Measurements from ENCODE around the gene CPT1B.

The CPT1B gene

DNA sequence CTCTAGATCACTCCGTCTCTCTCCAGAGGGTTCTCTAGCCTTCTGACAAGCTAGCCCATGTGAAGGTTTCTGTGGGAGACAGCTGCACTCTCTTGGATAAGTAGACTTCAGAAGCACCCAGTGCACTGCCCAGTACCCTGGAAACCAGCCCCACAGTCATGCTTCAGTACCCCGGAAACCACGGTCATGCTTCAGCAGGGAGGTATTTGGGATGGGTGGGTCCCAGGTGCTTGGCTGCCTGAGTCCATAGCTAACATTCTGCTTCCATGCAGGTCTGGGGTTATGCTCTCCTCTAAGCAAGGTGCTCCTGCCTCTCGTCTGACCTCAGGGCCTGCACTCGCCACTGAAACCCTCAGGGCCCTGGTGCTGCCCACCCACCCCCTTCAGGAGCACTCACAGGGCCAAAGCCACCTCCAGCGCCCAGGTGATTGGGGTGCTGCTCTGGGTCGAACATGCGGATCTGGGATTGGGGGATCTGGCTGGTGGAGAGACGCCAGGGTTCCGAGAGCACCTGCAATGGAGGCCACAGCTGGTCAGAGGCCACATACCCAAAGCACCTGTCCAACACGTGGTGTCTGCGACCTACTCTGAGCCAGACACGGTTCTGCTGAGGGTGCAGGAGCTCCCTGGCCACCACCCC lies 8.2 kb downstream of the CPT1B start:
- no peak for DNase-seq (ENCODE audit: low spot score)

DNA sequence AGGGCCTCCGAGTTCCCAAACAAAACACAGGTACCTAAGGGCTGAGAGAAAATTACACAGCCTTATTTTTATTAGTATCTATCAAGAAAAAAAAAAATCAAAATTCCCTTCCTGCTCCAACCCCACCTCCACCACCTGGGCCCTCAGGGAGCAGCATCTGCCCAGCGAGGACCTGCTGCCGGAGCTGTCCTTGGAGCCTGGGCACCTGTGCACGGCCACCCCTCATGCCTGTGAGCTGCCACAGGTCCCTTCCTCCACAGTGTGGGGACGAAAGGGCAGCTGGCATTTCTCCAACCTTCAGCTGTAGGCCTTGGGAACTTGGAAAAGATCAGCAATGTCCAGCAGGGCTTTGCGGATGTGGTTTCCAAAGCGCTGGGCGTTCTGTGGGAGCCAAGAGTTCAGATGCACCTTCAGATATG lies 9.2 kb downstream of the CPT1B start:
- no peak for DNase-seq (ENCODE audit: low spot score)

DNA sequence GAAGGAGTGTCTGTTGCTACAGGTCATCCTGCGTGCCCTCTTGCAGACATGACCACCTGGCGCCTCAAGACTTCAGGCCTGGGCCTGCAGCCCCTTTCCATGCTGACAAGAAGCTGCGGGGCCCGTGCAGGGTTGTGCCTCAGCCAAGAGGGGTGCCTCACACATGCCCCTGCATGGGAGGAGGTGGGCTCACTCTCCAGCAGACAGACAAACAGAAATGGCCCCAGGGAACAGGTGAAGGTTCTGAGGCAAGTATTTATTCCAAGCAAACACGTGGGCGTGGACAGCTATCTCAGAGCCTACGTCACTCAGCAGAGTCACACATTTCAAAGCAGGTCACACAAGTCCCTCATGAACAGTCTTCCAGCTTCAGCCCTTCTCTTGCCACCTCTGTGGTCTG lies 9.6 kb downstream of the CPT1B start:
- no peak for DNase-seq (ENCODE audit: low spot score)

DNA sequence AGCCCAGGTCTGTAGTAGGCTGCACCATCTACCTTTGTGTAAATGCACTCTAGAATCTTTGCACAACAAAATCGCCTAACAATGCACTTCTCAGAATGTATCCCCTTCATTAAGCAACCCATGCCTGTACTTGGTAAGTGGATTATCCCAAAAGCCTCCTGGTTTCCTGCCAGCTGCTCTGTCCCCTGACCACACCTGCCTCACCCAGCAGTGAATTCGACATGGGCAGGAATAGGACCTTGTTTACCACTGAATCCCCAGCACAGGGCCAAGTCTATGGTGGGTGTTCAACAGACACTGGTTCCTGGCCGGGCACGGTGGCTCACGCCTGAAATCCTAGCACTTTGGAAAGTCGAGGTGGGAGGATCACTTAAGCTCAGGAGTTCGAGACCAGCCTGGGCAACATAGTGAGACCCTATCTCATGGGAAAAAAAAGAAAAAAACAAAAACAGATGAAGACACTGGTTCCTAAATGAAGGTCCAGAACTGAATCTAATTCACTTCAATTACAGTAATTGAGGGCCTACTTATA lies 10.4 kb downstream of the CPT1B start:
- DNase-seq (ENCODE audit: low spot score) = no peak

DNA sequence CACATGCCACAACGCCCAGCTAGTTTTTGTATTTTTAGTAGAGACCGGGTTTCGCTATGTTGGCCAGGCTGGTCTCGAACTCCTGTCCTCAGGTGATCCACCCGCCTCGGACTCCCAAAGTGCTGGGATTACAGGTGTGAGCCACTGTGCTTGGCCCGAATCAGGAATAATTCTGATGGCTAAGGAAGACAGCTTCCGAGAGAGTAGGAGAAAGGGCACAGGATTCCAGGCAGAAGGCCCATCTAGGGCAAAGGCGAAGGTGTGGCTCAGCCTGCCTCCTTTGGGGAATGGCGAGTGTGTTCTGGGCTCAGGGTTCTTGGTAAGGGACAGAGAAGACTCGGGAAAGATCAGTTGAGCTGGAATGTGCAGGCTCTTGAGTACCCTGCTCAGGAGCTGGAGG lies 13.9 kb downstream of the CPT1B start:
- DNase-seq (ENCODE audit: low spot score) = no peak

DNA sequence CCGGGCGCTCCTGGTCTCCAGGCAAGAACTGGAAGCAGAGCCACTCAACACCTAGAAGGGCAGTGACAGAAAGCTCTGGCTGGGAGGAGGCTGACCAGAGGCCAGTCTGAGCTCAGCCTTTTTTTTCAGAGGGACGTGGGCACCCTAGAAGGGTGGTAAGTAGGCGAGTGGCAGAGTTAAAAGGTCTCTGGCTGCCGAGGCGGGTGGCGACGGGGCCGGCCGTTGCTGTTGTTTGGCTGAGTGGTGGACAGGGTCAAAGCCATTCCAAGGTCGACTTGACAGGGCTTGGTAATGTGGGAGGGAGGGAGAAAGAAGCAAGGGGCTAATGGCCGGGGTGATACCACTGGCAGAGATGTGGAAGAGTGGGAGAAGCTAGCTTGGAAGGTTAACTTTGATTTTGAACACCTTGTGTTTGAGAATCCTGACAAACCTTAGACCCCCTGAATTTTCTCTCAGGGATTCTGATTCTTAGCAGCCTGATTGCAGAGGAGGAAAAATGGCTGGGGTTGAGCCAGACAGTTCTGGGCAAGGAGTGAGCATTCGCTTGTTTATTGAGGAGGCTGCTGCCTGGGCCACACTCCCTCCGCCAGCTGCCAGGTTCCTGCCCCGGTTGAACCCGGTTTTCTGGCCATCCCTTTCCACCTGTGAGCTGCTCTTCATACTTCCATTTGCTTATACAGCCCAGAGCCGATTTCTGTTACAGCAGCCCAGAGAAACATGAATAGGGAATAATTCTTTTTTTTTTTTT lies 14.6 kb downstream of the CPT1B start:
- no peak for DNase-seq (ENCODE audit: low spot score)

DNA sequence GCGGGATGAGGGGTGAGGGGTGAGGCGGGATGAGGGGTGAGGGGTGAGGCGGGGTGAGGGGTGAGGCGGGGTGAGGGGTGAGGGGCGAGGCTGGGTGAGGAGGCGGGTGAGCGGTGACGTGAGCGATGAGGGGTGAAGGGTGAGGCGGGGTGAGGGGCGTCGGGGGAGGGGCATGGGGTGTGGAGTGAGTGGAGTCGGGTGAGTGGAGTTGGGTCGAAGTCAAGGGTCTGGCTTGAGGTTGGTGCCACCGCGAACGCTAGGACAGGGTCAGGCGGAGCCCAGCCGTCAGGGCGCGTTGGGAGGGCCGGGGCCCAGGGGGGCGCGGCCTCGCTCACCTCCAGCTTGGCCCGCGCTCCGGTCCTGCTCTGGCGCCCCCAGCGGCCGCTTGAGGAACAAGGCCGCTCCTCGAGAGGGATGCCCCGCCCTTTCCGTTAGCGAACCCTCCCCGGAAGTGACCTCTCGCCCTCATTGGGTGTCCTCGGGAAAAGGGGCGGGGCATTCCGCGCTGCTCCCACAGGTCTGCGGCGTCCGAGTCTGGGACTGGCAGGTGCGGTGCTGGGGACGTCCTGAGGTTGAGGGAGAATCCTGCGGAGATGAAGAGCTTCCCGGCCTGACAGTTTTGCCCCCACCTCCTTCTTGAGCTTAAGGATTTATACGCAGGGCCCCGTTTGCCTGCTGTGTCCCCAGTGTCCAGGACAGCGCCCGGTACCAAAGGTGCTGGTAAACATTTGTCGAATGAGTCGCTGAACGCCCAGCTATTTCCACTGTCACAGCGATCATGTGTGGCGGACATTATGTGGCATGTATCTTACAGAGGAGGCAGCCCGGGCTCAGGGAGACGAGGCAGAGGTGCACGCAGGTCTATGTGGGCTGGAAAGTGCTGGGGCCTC lies 15.5 kb downstream of the CPT1B start, which contains the start of gene SYCE3:
Gene SYCE3 (minus strand): TSS at position 397 of the 890 bp plus-strand sequence. CDS start 6,514 bp downstream, outside the sequence.
- peak; percentile 97 for DNase-seq (ENCODE audit: low spot score)

DNA sequence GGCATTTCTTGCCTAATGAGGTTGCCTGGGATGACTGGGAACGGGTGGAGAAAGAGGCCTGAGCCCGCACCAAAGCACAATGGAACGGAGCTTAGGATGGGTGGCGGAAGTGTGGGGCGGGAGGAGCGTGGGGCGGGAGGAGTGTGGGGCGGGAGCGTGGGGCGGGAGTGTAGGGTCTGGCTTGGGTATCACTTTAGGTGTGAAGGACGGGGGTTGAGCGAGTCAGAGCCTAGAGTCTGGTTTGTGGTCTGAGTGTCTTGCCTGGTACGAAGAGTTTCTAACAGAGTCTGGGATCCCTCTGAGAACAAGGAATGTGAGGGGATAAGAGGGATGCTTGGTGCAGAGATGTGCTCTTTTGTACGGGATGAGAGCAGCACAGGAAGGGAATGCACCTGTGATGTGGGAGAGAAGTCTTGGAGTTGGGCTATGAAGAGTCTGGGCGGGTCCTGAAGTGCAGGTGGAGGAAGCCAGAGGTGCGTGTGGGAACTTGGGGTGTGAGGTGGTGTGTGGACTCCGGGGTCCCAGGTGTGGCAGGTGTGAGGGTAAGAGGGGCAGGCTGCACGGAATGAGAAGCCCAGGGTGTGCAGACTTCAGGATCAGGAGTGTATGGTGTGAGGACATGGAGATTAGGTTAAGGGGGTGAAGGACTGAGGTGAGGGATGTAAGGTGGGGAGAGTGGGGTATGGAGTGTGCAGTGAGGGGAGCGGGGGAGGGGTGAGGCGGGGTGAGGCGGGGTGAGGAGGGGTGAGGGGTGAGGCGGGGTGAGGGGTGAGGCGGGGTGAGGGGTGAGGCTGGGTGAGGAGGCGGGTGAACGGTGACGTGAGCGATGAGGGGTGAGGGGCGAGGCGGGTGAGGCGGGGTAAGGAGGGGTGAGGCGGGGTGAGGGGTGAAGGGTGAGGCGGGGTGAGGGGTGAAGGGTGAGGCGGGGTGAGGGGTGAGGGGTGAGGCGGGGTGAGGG lies 16.5 kb downstream of the CPT1B start:
- no peak for DNase-seq (ENCODE audit: low spot score)

DNA sequence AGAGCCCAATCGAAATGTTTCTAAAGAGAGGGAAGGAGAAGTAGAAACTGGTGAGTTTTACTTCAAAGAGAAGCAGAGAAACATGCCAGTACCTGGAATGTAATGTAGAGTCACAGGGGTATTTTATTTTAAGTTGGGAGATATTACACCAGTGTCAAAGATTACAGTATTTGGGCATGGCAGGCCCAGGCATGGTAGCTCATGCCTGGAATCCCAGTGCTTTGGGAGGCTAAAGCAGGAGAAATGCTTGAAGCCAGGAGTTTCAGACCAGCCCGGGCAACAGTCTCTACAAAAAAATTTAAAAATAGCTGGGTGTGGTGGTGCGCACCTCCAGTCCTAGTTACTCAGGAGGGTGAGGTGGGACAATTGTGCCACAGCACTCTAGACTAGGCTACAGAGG lies 18.2 kb downstream of the CPT1B start:
- no peak for DNase-seq (ENCODE audit: low spot score)

DNA sequence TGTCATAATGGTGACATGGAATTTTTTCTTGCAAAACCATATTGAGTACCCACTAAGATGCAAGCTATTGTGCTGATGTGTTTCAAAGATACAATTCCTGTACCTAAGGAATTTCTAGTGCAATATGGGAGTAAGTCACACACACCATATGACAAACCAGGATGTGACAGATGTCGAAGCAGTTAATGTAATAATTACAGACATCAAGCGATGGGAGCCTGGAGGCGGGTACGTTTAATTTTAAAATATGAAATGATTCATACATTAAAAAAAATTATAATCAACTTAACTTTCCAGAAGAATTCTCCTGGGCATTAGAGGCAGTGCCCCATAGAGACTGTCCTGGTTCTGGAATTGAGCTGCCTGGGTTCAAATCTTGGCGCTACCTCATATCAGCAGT lies 21.5 kb downstream of the CPT1B start:
- DNase-seq (ENCODE audit: low spot score) = no peak

DNA sequence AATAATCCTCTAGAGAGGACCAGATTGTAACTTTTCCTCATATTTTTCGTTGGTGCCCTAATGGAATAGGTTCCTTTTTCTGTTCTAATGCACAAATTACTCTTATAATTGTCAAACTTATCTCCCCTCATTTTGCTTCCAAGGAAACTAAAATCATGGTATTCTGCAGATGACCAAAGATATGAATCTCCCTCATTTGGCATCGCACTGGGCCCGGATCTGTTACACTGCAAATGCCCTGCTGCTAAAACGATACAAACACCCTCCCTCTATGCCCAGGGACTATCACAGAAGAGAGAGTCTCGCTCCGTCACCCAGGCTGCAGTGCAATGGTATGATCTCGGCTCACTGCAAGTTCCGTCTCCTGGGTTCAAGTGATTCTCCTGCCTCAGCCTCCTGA lies 24.9 kb downstream of the CPT1B start:
- no peak for DNase-seq (ENCODE audit: low spot score)

DNA sequence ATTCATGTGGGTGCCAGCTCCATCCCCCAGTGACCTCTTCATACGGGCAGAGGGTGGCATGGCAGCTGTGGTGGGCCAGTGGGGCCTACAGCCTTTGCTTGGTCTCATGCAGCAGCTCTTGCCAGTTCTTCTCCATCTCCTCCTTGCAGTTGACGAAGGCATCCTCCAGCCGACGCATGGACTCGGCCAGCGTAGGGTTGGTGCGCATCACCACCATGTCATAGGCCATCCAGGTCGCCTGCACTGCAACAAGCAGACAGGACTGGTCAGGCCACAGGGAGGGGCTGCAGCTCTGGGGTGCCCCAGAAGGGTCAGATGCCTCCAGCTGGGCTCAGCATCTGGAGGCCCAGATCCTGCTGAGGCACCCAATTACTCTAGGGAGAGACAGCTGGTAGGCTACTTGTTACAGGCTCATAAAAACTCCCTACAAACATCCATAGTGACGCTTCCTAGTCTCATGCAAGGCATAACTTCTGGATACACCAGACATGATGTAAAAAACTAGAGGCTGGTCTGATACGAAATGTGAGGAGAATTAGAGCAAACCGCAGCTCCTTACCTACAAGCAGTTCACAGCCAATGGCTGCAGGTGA lies 27.0 kb downstream of the CPT1B start:
- no peak for DNase-seq (ENCODE audit: low spot score)

DNA sequence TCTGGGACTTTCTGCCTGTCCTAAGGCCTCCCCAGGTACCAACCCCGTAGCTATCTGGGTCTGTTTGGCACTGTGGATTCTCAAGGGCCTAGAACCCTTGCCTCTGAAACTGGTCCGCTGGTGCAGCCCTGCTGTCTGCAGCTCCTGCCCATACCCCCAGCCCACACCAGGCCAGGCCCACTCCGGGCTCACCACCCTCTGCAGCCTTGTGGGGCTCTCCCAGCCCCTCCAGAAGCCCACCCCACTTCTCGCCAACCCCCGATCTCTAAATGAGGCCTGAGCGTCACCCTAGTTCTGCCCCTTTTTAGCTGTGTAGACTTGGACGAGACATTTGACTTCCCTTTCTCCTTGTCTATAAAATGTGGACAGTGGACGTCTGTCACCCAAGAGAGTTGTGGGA lies 27.8 kb downstream of the CPT1B start:
- DNase-seq (ENCODE audit: low spot score) = no peak

DNA sequence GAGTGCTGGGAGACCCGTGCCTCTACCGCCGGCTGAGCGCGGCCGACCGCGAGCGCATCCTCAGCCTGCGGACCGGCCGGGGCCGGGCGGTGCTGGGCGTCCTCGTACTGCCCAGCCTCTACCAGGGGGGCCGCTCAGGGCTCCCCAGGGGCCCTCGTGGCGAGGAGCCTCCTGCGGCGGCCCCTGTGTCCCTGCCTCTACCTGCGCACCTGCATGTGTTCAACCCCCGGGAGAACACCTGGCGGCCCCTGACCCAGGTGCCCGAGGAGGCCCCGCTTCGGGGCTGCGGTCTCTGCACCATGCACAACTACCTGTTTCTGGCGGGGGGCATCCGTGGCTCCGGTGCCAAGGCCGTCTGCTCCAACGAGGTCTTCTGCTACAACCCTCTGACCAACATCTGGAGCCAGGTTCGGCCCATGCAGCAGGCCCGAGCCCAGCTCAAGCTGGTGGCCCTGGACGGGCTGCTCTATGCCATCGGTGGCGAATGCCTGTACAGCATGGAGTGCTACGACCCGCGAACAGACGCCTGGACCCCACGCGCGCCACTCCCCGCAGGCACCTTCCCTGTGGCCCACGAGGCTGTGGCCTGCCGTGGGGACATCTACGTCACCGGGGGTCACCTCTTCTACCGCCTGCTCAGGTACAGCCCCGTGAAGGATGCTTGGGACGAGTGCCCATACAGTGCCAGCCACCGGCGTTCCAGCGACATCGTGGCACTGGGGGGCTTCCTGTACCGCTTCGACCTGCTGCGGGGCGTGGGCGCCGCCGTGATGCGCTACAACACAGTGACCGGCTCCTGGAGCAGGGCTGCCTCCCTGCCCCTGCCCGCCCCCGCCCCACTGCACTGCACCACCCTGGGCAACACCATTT lies 29.1 kb downstream of the CPT1B start:
- DNase-seq (ENCODE audit: low spot score) = no peak

DNA sequence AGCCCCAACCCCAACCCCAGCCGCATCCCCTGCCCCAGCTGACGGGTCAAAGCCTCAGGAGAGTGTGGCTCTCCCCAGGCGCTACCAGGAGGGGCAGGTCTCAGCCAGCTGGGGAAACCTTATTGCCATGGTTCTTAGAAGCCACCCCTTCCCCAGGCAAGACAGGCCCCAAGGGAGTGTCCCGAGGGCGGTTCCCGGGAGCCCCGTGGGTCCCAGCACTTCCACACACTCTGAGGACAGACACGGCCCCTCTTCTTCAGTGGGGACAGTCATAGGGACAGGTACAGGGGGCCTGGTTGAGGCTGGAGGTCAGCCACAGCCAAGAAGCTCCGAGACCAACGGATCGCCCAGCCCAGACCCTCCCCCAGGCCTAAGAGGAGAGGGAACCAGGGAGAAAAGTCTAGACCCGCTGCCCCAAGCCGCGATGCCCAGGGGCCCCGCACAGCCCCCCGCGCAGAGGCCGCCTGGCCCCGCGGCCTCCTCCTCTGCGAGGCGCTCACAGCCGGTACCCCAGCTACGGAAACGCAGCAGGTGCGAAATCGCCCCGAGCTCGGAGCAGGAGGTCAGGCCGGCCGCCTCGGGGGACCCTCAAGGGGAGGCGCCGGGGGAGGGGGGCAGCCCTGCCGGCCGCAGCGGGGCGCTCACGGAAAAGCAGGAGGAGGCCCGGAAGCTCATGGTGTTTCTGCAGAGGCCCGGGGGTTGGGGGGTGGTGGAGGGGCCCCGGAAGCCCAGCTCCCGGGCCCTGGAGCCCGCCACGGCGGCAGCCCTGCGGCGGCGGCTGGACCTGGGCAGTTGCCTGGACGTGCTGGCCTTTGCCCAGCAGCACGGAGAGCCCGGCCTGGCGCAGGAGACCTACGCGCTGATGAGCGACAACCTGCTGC lies 29.9 kb downstream of the CPT1B start:
- DNase-seq (ENCODE audit: low spot score) = no peak

DNA sequence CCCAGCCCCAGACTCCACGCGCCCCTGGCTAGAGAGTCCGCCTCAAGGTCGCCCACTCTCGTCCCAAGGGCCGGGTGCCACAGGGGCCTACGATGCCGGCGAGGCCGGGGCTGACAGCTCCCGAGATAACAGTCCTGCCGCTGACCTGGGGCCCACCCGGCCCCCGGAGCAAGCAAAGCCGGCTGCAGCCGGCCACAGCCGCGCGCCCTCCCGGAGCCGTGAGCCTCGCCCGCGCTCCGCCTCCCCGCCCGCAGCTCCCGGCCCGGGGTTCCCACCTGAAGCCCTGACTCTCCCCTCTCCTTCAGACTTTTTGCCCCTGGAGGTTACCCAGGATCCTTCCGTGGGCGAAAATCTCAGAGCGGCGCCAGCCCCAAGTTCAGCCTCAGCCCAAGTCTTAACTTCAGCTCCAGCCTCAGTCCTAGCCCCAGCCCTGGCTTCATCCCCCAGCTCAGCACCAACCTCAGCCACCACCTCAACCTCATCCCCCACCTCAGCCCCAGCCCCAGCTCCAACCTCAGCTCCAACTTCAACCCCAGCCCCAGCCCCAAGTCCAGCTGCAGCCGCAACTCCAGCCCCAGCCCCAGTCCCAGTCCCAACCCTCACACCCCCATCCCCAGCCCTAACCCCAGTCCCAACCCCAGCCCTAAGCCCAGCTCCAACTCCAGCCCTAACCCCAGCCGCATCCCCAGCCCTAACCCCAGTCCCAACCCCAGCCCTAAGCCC lies 30.8 kb downstream of the CPT1B start:
- DNase-seq (ENCODE audit: low spot score) = no peak

DNA sequence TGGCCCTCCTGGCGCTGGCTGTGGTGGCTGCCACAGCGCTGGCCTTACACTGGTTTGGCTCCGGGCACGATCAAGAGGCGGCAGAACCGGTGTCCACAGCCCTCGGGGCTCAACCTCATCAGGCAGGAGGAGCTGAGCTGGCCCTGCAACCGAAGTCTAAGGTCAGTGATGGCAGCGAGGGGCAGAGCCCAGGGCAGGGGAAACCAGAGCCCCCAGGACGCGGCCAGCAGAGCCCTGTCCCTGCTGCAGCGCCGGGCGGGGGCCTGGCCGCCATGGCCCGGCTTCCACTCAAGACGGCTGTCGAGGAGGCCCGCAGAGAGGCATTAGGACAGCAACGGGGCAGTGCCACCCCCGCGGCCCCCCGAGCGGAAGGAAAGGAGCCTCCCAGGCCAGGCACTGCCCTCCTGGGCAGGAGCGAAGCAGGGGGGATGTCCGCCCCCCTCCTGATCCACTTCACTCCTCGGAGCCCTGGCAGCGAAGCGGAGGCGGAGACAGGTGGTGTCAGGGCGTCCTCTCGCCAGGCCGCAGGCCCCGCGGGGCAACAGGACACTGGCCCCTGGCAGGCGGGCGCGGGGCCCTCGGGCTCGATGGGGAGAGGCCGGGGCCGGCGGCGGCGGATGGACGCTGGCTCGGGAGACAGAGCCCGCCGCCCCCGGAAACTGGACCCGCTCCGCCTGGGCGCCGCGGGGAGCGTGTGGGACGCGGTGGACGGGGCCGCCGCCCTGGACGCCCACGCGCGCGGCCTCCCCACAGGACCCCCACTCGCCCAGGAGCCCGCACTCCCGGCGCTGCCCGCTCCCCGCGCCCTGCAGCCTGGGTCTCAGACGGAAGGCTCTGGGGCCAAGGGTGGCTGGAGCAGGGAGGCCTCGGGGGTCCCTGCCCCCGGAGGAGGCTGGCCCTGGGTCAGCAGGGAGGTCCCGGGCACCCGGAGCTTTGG lies 31.6 kb downstream of the CPT1B start:
- DNase-seq (ENCODE audit: low spot score) = no peak

Data from Ammon's horn (tissue), 1 donor.